ENCODE data around the gene KCNQ2. TPM values are rescaled to one million over a fixed set of nuclear protein-coding genes. Genes with fewer than 3 reads are reported as not detected.

Gene KCNQ2
- total RNA-seq, 1 experiment from 2014 or later: not detected

DNA sequence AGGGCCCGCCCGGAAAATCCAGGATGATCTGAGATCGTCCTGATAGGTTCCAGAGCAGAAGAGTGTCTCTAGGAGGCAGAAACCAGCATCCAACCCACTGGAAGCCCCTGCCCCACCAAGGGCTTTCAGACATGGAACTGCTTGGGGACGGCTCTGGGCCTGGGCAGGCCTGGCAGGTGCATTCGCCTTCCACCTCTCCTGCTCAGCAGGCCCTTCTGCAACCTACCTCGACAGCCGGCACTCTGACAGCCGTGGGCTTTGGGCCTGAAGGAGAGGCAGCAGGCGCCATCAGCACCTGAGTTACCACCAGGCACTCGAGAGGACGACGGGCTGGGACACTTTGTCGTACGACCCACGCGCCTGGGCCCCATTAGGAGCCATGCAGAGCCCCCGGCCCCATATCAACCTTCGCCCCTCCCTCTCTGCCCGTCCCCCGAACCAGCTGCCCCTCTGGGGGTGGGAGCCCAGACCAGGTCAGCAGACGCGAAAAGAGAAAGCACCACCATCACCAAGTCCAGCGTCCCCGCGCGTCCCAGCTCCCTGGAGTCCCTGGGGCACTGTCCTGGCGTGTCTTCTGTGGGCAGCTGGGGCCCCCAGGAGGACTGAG, 44.6 kb downstream of the KCNQ2 start:
- H3K27me3 ChIP-seq (ENCODE audit: insufficient read depth, low read depth): peaks cover 81% of the 10 kb centered on the region
- H3K4me2 ChIP-seq: no peak overlapping the region
- H3K4me3 ChIP-seq: no peak overlapping the region
- no peaks in the 10 kb centered on the region for H3K36me3 ChIP-seq (ENCODE audit: low read depth)
- CTCF ChIA-PET: no interaction called here
- no peaks in the 10 kb centered on the region for H3K9me2 ChIP-seq (ENCODE audit: insufficient read depth)
- POLR2A ChIA-PET (ENCODE audit: unreplicated experiment): no interaction called here
- TF ChIP-seq, protein P1, sequence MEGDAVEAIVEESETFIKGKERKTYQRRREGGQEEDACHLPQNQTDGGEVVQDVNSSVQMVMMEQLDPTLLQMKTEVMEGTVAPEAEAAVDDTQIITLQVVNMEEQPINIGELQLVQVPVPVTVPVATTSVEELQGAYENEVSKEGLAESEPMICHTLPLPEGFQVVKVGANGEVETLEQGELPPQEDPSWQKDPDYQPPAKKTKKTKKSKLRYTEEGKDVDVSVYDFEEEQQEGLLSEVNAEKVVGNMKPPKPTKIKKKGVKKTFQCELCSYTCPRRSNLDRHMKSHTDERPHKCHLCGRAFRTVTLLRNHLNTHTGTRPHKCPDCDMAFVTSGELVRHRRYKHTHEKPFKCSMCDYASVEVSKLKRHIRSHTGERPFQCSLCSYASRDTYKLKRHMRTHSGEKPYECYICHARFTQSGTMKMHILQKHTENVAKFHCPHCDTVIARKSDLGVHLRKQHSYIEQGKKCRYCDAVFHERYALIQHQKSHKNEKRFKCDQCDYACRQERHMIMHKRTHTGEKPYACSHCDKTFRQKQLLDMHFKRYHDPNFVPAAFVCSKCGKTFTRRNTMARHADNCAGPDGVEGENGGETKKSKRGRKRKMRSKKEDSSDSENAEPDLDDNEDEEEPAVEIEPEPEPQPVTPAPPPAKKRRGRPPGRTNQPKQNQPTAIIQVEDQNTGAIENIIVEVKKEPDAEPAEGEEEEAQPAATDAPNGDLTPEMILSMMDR (conservative IDR thresholded peaks at IDR 0.05): no peak
- no peak for TF ChIP-seq EZH2 (IDR thresholded peaks at IDR 0.05; ENCODE audit: low read depth)
- H3K79me2 ChIP-seq (ENCODE audit: low read depth): no peaks in the 10 kb centered on the region
- peaks cover 4% of the 10 kb centered on the region; the same call in 1 of the 2 replicates for H4K20me1 ChIP-seq (ENCODE audit: insufficient read depth)
- no peak overlapping the region for H2AFZ ChIP-seq
- H3K4me1 ChIP-seq (replicated peaks; ENCODE audit: insufficient read depth): no peaks in the 10 kb centered on the region
- H3F3A ChIP-seq (ENCODE audit: insufficient read depth, low read depth): peaks cover 8% of the 10 kb centered on the region; the same call in 1 of the 2 replicates
- intact Hi-C loops (cut with micrococcal nuclease; ENCODE audit: unreplicated experiment): no loop called here
- H3K9me3 ChIP-seq (ENCODE audit: insufficient read depth, low read depth): no peaks in the 10 kb centered on the region
- BruUV-seq (replicated peaks): no TSS peak
- DNase-seq: no peak
- H3K27ac ChIP-seq: no peak overlapping the region

DNA sequence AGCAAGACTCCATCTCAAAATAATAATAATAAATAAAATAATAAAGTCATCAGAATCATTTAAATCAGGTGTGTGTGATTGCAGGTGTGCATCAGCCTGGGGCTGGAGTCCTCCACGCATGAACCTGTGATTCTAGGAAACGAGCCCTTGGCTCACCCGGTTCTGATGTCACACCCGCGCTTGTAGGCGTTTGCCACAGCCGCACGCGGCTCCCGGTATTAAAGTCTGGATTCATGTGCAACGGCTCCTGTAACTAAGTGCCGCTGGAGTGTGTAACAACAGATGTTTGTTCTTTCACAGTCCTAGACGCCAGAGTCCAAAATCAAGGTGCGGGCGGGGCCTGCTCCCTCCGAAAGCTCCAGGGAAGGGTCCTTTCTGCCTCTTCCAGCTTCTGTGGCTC, 45.2 kb downstream of the KCNQ2 start:
- Histone ChIP-seq H3K9me3 (ENCODE audit: insufficient read depth, low read depth) (no peaks in the 10 kb centered on the region), H3K9me2 (ENCODE audit: insufficient read depth) (no peaks in the 10 kb centered on the region), H3K4me3 (no peak overlapping the region), H3K27ac (no peak overlapping the region), H3K27me3 (ENCODE audit: insufficient read depth, low read depth) (peaks cover 87% of the 10 kb centered on the region), H2AFZ (no peak overlapping the region), H4K20me1 (ENCODE audit: insufficient read depth) (peaks cover 4% of the 10 kb centered on the region; the same call in 1 of the 2 replicates), H3K36me3 (ENCODE audit: low read depth) (no peaks in the 10 kb centered on the region), H3F3A (ENCODE audit: insufficient read depth, low read depth) (peaks cover 7% of the 10 kb centered on the region; the same call in 1 of the 2 replicates), H3K79me2 (ENCODE audit: low read depth) (no peaks in the 10 kb centered on the region), H3K4me2 (no peak overlapping the region), H3K4me1 (replicated peaks; ENCODE audit: insufficient read depth) (no peaks in the 10 kb centered on the region)
- no TSS peak for BruUV-seq (replicated peaks)
- ChIA-PET CTCF (no interaction called here), POLR2A (ENCODE audit: unreplicated experiment) (no interaction called here)
- intact Hi-C loops (cut with micrococcal nuclease; ENCODE audit: unreplicated experiment): no loop called here
- no peak for TF ChIP-seq EZH2 (IDR thresholded peaks at IDR 0.05; ENCODE audit: low read depth)
- TF ChIP-seq, protein P1 (conservative IDR thresholded peaks at IDR 0.05): no peak
- no peak for DNase-seq

GRCh38 chr20:63425846-63426485, 46.5 kb downstream of the KCNQ2 start:
- H3K9me2 ChIP-seq (ENCODE audit: insufficient read depth): no peaks in the 10 kb centered on the region
- no peak overlapping the region for H3K27ac ChIP-seq
- H3K27me3 ChIP-seq (ENCODE audit: insufficient read depth, low read depth): peaks cover 99% of the 10 kb centered on the region
- H4K20me1 ChIP-seq (ENCODE audit: insufficient read depth): peaks cover 8% of the 10 kb centered on the region; the same call in 1 of the 2 replicates
- ChIA-PET CTCF (no interaction called here), POLR2A (ENCODE audit: unreplicated experiment) (no interaction called here)
- no peaks in the 10 kb centered on the region for H3K9me3 ChIP-seq (ENCODE audit: insufficient read depth, low read depth)
- H3K4me1 ChIP-seq (replicated peaks; ENCODE audit: insufficient read depth): no peaks in the 10 kb centered on the region
- no peak for DNase-seq
- H3F3A ChIP-seq (ENCODE audit: insufficient read depth, low read depth): no peaks in the 10 kb centered on the region
- no peaks in the 10 kb centered on the region for H3K36me3 ChIP-seq (ENCODE audit: low read depth)
- BruUV-seq (replicated peaks): no TSS peak
- H3K4me3 ChIP-seq: no peak overlapping the region
- no peak for TF ChIP-seq EZH2 (IDR thresholded peaks at IDR 0.05; ENCODE audit: low read depth)
- TF ChIP-seq, protein P1 (conservative IDR thresholded peaks at IDR 0.05): no peak
- intact Hi-C loops (cut with micrococcal nuclease; ENCODE audit: unreplicated experiment): no loop called here
- no peak overlapping the region for H2AFZ ChIP-seq
- no peak overlapping the region for H3K4me2 ChIP-seq
- no peaks in the 10 kb centered on the region for H3K79me2 ChIP-seq (ENCODE audit: low read depth)
